Measurements from ENCODE around the gene SPINDOC. TPM values are rescaled to one million over a fixed set of nuclear protein-coding genes. Genes with fewer than 3 reads are reported as not detected.

Gene SPINDOC
- total and polyA plus RNA-seq, 9 of the 15 experiments (the other 6 are each of a cell fraction or from before 2014, with no cell fraction given): 0.70 to 36.3 (median 19.6) TPM

DNA sequence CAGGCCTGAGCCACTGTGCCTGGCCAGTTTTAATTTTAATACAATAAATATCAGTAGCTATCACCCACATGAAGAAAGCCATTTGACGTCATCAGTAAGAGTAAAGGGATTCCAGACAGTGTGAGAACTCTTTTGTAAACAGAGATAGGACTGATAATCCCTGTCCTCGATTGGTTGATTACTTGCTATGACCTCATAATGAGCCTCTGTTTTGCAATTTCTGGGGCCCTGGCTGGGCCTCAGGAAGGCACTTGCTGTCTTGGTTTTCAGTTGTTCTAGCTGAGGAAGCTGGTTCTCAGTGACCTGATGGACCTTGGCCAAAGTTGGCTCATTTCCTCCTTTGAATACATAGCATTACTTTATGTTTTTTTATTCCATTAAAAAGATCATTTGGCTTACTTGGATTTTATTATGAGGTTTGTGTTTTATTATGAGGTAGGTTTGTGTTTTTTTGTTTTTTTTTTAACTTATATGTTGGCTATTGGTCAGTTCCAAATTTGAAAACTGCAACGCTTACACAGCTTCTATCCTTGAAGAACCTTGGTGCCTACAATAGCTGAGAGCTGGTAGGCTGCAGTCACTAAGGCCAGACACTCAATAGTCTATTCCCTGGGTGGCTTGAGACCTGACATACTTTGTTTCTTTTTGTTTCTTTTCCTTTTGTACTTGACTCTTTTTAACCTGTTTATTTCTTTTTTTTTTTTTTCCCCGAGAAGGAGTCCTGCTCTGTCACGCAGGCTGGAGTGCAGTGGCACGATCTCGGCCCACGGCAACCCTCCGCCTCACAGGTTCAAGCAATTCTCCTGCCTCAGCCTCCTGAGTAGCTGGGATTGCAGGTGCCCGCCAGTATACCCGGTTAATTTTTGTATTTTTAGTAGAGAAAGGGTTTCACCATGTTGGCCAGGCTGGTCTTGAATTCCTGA, 45.6 kb downstream of the SPINDOC start (continued):
- TF ChIP-seq, protein P1, sequence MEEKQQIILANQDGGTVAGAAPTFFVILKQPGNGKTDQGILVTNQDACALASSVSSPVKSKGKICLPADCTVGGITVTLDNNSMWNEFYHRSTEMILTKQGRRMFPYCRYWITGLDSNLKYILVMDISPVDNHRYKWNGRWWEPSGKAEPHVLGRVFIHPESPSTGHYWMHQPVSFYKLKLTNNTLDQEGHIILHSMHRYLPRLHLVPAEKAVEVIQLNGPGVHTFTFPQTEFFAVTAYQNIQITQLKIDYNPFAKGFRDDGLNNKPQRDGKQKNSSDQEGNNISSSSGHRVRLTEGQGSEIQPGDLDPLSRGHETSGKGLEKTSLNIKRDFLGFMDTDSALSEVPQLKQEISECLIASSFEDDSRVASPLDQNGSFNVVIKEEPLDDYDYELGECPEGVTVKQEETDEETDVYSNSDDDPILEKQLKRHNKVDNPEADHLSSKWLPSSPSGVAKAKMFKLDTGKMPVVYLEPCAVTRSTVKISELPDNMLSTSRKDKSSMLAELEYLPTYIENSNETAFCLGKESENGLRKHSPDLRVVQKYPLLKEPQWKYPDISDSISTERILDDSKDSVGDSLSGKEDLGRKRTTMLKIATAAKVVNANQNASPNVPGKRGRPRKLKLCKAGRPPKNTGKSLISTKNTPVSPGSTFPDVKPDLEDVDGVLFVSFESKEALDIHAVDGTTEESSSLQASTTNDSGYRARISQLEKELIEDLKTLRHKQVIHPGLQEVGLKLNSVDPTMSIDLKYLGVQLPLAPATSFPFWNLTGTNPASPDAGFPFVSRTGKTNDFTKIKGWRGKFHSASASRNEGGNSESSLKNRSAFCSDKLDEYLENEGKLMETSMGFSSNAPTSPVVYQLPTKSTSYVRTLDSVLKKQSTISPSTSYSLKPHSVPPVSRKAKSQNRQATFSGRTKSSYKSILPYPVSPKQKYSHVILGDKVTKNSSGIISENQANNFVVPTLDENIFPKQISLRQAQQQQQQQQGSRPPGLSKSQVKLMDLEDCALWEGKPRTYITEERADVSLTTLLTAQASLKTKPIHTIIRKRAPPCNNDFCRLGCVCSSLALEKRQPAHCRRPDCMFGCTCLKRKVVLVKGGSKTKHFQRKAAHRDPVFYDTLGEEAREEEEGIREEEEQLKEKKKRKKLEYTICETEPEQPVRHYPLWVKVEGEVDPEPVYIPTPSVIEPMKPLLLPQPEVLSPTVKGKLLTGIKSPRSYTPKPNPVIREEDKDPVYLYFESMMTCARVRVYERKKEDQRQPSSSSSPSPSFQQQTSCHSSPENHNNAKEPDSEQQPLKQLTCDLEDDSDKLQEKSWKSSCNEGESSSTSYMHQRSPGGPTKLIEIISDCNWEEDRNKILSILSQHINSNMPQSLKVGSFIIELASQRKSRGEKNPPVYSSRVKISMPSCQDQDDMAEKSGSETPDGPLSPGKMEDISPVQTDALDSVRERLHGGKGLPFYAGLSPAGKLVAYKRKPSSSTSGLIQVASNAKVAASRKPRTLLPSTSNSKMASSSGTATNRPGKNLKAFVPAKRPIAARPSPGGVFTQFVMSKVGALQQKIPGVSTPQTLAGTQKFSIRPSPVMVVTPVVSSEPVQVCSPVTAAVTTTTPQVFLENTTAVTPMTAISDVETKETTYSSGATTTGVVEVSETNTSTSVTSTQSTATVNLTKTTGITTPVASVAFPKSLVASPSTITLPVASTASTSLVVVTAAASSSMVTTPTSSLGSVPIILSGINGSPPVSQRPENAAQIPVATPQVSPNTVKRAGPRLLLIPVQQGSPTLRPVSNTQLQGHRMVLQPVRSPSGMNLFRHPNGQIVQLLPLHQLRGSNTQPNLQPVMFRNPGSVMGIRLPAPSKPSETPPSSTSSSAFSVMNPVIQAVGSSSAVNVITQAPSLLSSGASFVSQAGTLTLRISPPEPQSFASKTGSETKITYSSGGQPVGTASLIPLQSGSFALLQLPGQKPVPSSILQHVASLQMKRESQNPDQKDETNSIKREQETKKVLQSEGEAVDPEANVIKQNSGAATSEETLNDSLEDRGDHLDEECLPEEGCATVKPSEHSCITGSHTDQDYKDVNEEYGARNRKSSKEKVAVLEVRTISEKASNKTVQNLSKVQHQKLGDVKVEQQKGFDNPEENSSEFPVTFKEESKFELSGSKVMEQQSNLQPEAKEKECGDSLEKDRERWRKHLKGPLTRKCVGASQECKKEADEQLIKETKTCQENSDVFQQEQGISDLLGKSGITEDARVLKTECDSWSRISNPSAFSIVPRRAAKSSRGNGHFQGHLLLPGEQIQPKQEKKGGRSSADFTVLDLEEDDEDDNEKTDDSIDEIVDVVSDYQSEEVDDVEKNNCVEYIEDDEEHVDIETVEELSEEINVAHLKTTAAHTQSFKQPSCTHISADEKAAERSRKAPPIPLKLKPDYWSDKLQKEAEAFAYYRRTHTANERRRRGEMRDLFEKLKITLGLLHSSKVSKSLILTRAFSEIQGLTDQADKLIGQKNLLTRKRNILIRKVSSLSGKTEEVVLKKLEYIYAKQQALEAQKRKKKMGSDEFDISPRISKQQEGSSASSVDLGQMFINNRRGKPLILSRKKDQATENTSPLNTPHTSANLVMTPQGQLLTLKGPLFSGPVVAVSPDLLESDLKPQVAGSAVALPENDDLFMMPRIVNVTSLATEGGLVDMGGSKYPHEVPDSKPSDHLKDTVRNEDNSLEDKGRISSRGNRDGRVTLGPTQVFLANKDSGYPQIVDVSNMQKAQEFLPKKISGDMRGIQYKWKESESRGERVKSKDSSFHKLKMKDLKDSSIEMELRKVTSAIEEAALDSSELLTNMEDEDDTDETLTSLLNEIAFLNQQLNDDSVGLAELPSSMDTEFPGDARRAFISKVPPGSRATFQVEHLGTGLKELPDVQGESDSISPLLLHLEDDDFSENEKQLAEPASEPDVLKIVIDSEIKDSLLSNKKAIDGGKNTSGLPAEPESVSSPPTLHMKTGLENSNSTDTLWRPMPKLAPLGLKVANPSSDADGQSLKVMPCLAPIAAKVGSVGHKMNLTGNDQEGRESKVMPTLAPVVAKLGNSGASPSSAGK (IDR thresholded peaks at IDR 0.05): no peak
- TF ChIP-seq CEBPB (tag; IDR thresholded peaks at IDR 0.05) (peak; percentile 97), HDGF (IDR thresholded peaks at IDR 0.05) (no peak), PPARD (CRISPR knock-in tag; IDR thresholded peaks at IDR 0.05) (no peak), ZNF76 (CRISPR knock-in tag; IDR thresholded peaks at IDR 0.05; ENCODE audit: borderline replicate concordance) (no peak)
- TF ChIP-seq, protein P2, sequence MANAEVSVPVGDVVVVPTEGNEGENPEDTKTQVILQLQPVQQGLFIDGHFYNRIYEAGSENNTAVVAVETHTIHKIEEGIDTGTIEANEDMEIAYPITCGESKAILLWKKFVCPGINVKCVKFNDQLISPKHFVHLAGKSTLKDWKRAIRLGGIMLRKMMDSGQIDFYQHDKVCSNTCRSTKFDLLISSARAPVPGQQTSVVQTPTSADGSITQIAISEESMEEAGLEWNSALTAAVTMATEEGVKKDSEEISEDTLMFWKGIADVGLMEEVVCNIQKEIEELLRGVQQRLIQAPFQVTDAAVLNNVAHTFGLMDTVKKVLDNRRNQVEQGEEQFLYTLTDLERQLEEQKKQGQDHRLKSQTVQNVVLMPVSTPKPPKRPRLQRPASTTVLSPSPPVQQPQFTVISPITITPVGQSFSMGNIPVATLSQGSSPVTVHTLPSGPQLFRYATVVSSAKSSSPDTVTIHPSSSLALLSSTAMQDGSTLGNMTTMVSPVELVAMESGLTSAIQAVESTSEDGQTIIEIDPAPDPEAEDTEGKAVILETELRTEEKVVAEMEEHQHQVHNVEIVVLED (CRISPR knock-in tag; IDR thresholded peaks at IDR 0.05): no peak
- TF ChIP-seq, protein P3, sequence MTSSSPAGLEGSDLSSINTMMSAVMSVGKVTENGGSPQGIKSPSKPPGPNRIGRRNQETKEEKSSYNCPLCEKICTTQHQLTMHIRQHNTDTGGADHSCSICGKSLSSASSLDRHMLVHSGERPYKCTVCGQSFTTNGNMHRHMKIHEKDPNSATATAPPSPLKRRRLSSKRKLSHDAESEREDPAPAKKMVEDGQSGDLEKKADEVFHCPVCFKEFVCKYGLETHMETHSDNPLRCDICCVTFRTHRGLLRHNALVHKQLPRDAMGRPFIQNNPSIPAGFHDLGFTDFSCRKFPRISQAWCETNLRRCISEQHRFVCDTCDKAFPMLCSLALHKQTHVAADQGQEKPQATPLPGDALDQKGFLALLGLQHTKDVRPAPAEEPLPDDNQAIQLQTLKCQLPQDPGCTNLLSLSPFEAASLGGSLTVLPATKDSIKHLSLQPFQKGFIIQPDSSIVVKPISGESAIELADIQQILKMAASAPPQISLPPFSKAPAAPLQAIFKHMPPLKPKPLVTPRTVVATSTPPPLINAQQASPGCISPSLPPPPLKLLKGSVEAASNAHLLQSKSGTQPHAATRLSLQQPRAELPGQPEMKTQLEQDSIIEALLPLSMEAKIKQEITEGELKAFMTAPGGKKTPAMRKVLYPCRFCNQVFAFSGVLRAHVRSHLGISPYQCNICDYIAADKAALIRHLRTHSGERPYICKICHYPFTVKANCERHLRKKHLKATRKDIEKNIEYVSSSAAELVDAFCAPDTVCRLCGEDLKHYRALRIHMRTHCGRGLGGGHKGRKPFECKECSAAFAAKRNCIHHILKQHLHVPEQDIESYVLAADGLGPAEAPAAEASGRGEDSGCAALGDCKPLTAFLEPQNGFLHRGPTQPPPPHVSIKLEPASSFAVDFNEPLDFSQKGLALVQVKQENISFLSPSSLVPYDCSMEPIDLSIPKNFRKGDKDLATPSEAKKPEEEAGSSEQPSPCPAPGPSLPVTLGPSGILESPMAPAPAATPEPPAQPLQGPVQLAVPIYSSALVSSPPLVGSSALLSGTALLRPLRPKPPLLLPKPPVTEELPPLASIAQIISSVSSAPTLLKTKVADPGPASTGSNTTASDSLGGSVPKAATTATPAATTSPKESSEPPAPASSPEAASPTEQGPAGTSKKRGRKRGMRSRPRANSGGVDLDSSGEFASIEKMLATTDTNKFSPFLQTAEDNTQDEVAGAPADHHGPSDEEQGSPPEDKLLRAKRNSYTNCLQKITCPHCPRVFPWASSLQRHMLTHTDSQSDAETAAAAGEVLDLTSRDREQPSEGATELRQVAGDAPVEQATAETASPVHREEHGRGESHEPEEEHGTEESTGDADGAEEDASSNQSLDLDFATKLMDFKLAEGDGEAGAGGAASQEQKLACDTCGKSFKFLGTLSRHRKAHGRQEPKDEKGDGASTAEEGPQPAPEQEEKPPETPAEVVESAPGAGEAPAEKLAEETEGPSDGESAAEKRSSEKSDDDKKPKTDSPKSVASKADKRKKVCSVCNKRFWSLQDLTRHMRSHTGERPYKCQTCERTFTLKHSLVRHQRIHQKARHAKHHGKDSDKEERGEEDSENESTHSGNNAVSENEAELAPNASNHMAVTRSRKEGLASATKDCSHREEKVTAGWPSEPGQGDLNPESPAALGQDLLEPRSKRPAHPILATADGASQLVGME (CRISPR knock-in tag; IDR thresholded peaks at IDR 0.05): no peak

Data from K562 (cell line).